K562 (cell line): ENCODE measurements around the gene RBM19. TPM values are rescaled to one million over a fixed set of nuclear protein-coding genes. Genes with fewer than 3 reads are reported as not detected.

Source experiments
- ATAC-seq: fragments of 200-7000 bp; cut with Tn5 transposase; 3 replicates; pipeline ENCODE4 v1.9.1; 2020; ENCODE audit warnings: moderate library complexity
- BruUV-seq: library from RNA; stranded (reverse); fragments of 400-500 nt; replicated peaks from 2 replicates; lab custom pipeline; 2021; lab: Mats Ljungman, UMichigan
- CTCF ChIA-PET: fragments of 300-600 bp; formaldehyde crosslinking; extraction: SDS; loops from one replicate; lab custom pipeline; 2021; ENCODE audit warnings: low intra/inter-chr PET ratio; lab: Yijun Ruan, JAX
- POLR2A ChIA-PET: fragments of 300-600, 350-650 bp; sonication (Branson Sonifier 250); formaldehyde crosslinking; extraction: SDS; loops from one replicate; lab custom pipeline; 2021; ENCODE audit warnings: antibody characterized with exemption, inconsistent platforms; lab: Yijun Ruan, JAX
- DNase-seq, 4 experiments: peaks; one replicate each; pipeline versions ENCODE4 v3.0.0 to v3.0.0-alpha.2; 2011 to 2018; ENCODE audit warnings: low spot score in 3 of 4, mixed read lengths in 3 of 4; ENCODE audit errors: extremely low read depth in 1 of 4
- FAIRE-seq: peaks from 2 replicates; lab custom pipeline; 2011; peaks lifted over from hg19 to GRCh38; lab: Jason Lieb, UNC
- H2AFZ ChIP-seq: 2 replicates; pipeline ENCODE4 v1.6.0; 2011; ENCODE audit warnings: low read depth, low read length, control low read depth, inconsistent platforms
- H3K27ac ChIP-seq: fragments of 200-600 bp; 3 replicates; pipeline ENCODE4 v1.8.0; 2011; ENCODE audit warnings: low read depth, mild to moderate bottlenecking, control low read depth, inconsistent platforms, low read length, moderate library complexity, mixed read lengths; ENCODE audit errors: extremely low read depth
- H3K27me3 ChIP-seq, 2 experiments: fragments of 300-600 bp in 1 of 2; 2 replicates in 1 of 2; 3 replicates in 1 of 2; pipeline versions ENCODE4 v1.6.0 to v1.8.0; 2011; ENCODE audit warnings: inconsistent platforms in 2 of 2, low read length in 2 of 2, mild to moderate bottlenecking in 1 of 2, mixed read lengths in 1 of 2, moderate library complexity in 1 of 2; ENCODE audit not compliant: control insufficient read depth in 2 of 2, insufficient read depth in 2 of 2
- H3K36me3 ChIP-seq: fragments of 300-600 bp; 3 replicates; pipeline ENCODE4 v1.8.0; 2011; ENCODE audit warnings: mild to moderate bottlenecking, low read length, inconsistent platforms; ENCODE audit not compliant: control insufficient read depth, insufficient read depth
- H3K4me1 ChIP-seq, 2 experiments: fragments of 200-600 bp in 1 of 2; replicated peaks in 1 of 2; 2 replicates in 1 of 2; 3 replicates in 1 of 2; pipeline versions ENCODE4 v1.5.1 to v1.8.0; 2011; ENCODE audit warnings: inconsistent platforms in 2 of 2, low read length in 2 of 2, mild to moderate bottlenecking in 1 of 2, mixed read lengths in 1 of 2, moderate library complexity in 1 of 2; ENCODE audit not compliant: control insufficient read depth in 2 of 2, insufficient read depth in 2 of 2
- H3K4me2 ChIP-seq: 2 replicates; pipeline ENCODE4 v1.6.1; 2011; ENCODE audit warnings: low read length, control low read depth, inconsistent platforms, mixed read lengths; ENCODE audit not compliant: insufficient read depth
- H3K4me3 ChIP-seq: fragments of 200-600 bp; sonication (generic), shearing (Covaris generic); 2 replicates; pipeline ENCODE4 v1.5.1; 2016; ENCODE audit warnings: control low read depth, inconsistent platforms
- H3K79me2 ChIP-seq: fragments of 200-600 bp; 3 replicates; pipeline ENCODE4 v1.8.0; 2011; ENCODE audit warnings: low read length, inconsistent platforms; ENCODE audit not compliant: control insufficient read depth, insufficient read depth
- H3K9ac ChIP-seq, 2 experiments: 2 replicates each; pipeline versions ENCODE4 v1.6.0 to v1.6.1; 2011; ENCODE audit warnings: low read depth in 2 of 2, low read length in 2 of 2, control low read depth in 1 of 2, inconsistent platforms in 1 of 2, mild to moderate bottlenecking in 1 of 2, mixed read lengths in 1 of 2; ENCODE audit not compliant: insufficient read depth in 1 of 2
- H3K9me1 ChIP-seq: one replicate; pipeline ENCODE4 v1.6.0; 2011; ENCODE audit warnings: inconsistent platforms, mild to moderate bottlenecking, low read length, moderate library complexity; ENCODE audit not compliant: control insufficient read depth, insufficient read depth
- H3K9me3 ChIP-seq: replicated peaks from 2 replicates; pipeline ENCODE4 v1.5.1; 2011; ENCODE audit warnings: low read depth, low read length, inconsistent platforms; ENCODE audit not compliant: control insufficient read depth, insufficient read depth
- H4K20me1 ChIP-seq: replicated peaks from 2 replicates; pipeline ENCODE4 v1.6.1; 2011; ENCODE audit warnings: low read length, inconsistent platforms, mixed read lengths; ENCODE audit not compliant: control insufficient read depth, insufficient read depth
- DACH1 ChIP-seq: fragments of 450-650 bp; IDR thresholded peaks from 2 replicates; pipeline ENCODE4 v1.6.1; 2018; ENCODE audit not compliant: partially characterized antibody
- FOXA3 ChIP-seq, 2 experiments: fragments of 450-650 bp in 1 of 2; sonication (generic) in 1 of 2; formaldehyde crosslinking; IDR thresholded peaks in 1 of 2; conservative IDR thresholded peaks in 1 of 2; 2 replicates each; pipeline versions ENCODE4 v1.4.0 to v1.8.0; 2020 to 2022; ENCODE audit warnings: mild to moderate bottlenecking in 2 of 2, missing genetic modification reagents in 1 of 2
- LARP7 ChIP-seq: fragments of 450-650 bp; IDR thresholded peaks from 2 replicates; pipeline ENCODE4 v1.6.1; 2016
- RBM25 ChIP-seq: fragments of 200-400 bp; formaldehyde crosslinking; IDR thresholded peaks from 2 replicates; pipeline ENCODE4 v1.6.1; 2018; ENCODE audit warnings: low read length, low read depth, moderate library complexity; ENCODE audit not compliant: severe bottlenecking
- WGBS: fragments of 100-300 bp; shearing (Covaris generic); methylation state at CpG from one replicate; pipeline ENCODE4 v1.1.6; 2016; ENCODE audit warnings: low coverage, mixed read lengths; ENCODE audit not compliant: insufficient coverage; ENCODE audit errors: missing lambda C conversion rate; 5-methylcytosine and 5-hydroxymethylcytosine counted together
- in situ Hi-C: fragments of 300-500 bp; cut with MboI; formaldehyde crosslinking; loops from 4 replicates; pipeline ENCODE4 v1.15.0; 2018; ENCODE audit warnings: inconsistent platforms, mixed read lengths
- intact Hi-C: fragments of 100-400 bp; cut with micrococcal nuclease; formaldehyde crosslinking; loops from 2 replicates; pipeline ENCODE4 v1.14.2; 2022
- polyA plus RNA-seq, 8 experiments: library from polyadenylated mRNA; depleted of rRNA in 4 of 8; stranded (reverse) in 5 of 8; unstranded in 3 of 8; fragments of >200 nt; fragmentation: Nextera tagmentation in 2 of 8; fragmentation: Illumina TruSeq in 1 of 8; extraction: Ambion mirVana in 2 of 8; extraction: Trizol in 1 of 8; gene quantifications; 2 replicates each; pipeline versions ENCODE4 v1.2.1 to v1.2.3, GENCODE V29; 2011 to 2014; ENCODE audit warnings: inconsistent platforms in 1 of 8, missing spikeins in 1 of 8
- total RNA-seq, 7 experiments: library from RNA; depleted of rRNA in 6 of 7; stranded (reverse); fragments of >200 nt in 6 of 7; fragmentation: Illumina TruSeq in 2 of 7; extraction: Trizol in 2 of 7; gene quantifications; 2 replicates each; pipeline versions ENCODE4 v1.2.1 to v1.2.3, GENCODE V29; 2011 to 2021; ENCODE audit warnings: low replicate concordance in 1 of 7
- TF ChIP-seq, protein P1 (sequence below): sonication (generic); formaldehyde crosslinking; IDR thresholded peaks from 2 replicates; pipeline ENCODE4 v1.4.0; 2020; ENCODE audit warnings: mild to moderate bottlenecking, missing genetic modification reagents

Gene RBM19
- total and polyA plus RNA-seq, 9 of the 15 experiments (the other 6 are each of a cell fraction or from before 2014, with no cell fraction given), result 16.0 to 58.4 (median 37.9) TPM

DNA sequence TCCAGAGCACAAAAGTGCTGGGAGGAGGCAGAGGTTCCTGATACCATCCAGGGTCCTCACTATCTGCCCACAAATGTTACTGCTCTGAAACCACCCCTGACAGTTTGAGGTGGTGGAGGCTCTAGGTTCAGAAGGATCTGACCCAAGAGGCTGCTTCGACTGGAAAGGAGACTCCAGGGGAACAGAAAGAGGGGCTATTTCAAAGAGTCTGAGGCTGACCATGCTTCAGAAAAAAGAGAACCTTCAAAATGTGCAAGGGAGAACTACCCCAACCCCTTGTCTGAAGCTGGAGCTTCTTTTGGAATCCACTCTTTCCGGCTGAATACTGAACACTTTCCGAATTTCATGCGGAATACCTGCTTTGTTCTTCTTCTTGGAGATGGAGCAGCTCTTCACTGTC is 41.8 kb downstream of the RBM19 start:
- ATAC-seq (no peak), FAIRE-seq (no peak), DNase-seq (no peak)
- 59% methylated on average over 4 of the region's 4 CpGs for whole genome bisulfite sequencing
- Histone ChIP-seq H3K27me3 (no peaks in the 10 kb centered on the region), H3K4me1 (peaks cover 8 to 9% of the 10 kb centered on the region in 2 experiments; a peak in 3 of 5 replicates), H3K27ac (no peak overlapping the region), H3K36me3 (peaks cover 87% of the 10 kb centered on the region; the same call in 2 of the 3 replicates), H4K20me1 (no peaks in the 10 kb centered on the region), H3K9ac (no peak overlapping the region), H3K9me1 (no peaks in the 10 kb centered on the region), H2AFZ (no peak overlapping the region), H3K4me3 (no peak overlapping the region), H3K4me2 (no peak overlapping the region), H3K9me3 (no peaks in the 10 kb centered on the region), H3K79me2 (no peaks in the 10 kb centered on the region)
- ChIA-PET POLR2A (interaction anchor here (1.0 kb wide), 1 partner anchor 62 kb away, joined by 3 read pairs; no protein-coding TSS in a partner anchor), CTCF (no interaction called here)
- BruUV-seq, result no TSS peak
- intact Hi-C loops (no loop called here), in situ Hi-C loops (no loop called here)
- TF ChIP-seq, protein P1, sequence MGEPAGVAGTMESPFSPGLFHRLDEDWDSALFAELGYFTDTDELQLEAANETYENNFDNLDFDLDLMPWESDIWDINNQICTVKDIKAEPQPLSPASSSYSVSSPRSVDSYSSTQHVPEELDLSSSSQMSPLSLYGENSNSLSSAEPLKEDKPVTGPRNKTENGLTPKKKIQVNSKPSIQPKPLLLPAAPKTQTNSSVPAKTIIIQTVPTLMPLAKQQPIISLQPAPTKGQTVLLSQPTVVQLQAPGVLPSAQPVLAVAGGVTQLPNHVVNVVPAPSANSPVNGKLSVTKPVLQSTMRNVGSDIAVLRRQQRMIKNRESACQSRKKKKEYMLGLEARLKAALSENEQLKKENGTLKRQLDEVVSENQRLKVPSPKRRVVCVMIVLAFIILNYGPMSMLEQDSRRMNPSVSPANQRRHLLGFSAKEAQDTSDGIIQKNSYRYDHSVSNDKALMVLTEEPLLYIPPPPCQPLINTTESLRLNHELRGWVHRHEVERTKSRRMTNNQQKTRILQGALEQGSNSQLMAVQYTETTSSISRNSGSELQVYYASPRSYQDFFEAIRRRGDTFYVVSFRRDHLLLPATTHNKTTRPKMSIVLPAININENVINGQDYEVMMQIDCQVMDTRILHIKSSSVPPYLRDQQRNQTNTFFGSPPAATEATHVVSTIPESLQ, result no peak

DNA sequence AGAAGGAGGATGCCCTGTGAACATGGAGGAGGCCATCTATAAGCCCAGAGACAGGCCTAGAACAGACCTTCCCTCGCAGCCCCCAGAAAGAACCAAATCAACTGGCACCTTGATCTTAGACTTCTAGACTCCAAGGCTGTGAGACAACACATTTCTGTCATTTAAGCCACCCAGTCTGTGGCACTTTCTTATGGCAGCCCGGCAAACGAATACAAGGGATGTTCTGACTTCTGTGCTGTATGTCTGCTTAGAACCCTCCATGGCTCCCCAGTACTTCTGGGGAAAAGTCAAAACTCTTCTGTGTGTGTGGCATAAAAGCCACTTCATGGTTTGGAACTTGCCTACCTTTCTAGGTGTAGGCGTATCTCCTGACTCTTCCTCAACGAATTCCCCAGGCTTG is 42.9 kb downstream of the RBM19 start:
- Histone ChIP-seq H3K4me2 (no peak overlapping the region), H3K27me3 (no peaks in the 10 kb centered on the region), H3K36me3 (peaks cover 83% of the 10 kb centered on the region; the same call in 2 of the 3 replicates), H3K4me3 (no peak overlapping the region), H3K9me3 (no peaks in the 10 kb centered on the region), H3K4me1 (no peaks in the 10 kb centered on the region), H2AFZ (no peak overlapping the region), H4K20me1 (no peaks in the 10 kb centered on the region), H3K9me1 (no peaks in the 10 kb centered on the region), H3K9ac (no peak overlapping the region), H3K27ac (no peak overlapping the region), H3K79me2 (no peaks in the 10 kb centered on the region)
- ATAC-seq, result no peak
- CTCF ChIA-PET, result no interaction called here
- POLR2A ChIA-PET, result no interaction called here
- DNase-seq, result no peak
- BruUV-seq, result no TSS peak
- intact Hi-C loops (no loop called here), in situ Hi-C loops (no loop called here)
- TF ChIP-seq DACH1 (no peak), FOXA3 (CRISPR knock-in tag; conservative IDR thresholded peaks at IDR 0.05 in 1 of 2, IDR thresholded peaks at IDR 0.05 in 1 of 2) (no peak), RBM25 (peak; percentile 56), LARP7 (no peak)
- 88% methylated on average over 5 of the region's 5 CpGs for WGBS
- no peak for FAIRE-seq
